ENCODE results near the gene RPS19BP1. TPM values are rescaled to one million over a fixed set of nuclear protein-coding genes. Genes with fewer than 3 reads are reported as not detected.

RPS19BP1 gene
- total RNA-seq, 1 donor from 2014 or later, result 69.6 TPM

GRCh38 chr22:39559456-39560105 lies 27.0 kb upstream of the RPS19BP1 start:
- intact Hi-C loops (cut with micrococcal nuclease), result no loop called here

- intact Hi-C loops (cut with micrococcal nuclease), result no loop called here
Measured at GRCh38 chr22:39558950-39559349, 26.4 kb upstream of the RPS19BP1 start.

GRCh38 chr22:39558254-39558727 lies 25.7 kb upstream of the RPS19BP1 start:
- intact Hi-C loops (cut with micrococcal nuclease), result no loop called here

DNA sequence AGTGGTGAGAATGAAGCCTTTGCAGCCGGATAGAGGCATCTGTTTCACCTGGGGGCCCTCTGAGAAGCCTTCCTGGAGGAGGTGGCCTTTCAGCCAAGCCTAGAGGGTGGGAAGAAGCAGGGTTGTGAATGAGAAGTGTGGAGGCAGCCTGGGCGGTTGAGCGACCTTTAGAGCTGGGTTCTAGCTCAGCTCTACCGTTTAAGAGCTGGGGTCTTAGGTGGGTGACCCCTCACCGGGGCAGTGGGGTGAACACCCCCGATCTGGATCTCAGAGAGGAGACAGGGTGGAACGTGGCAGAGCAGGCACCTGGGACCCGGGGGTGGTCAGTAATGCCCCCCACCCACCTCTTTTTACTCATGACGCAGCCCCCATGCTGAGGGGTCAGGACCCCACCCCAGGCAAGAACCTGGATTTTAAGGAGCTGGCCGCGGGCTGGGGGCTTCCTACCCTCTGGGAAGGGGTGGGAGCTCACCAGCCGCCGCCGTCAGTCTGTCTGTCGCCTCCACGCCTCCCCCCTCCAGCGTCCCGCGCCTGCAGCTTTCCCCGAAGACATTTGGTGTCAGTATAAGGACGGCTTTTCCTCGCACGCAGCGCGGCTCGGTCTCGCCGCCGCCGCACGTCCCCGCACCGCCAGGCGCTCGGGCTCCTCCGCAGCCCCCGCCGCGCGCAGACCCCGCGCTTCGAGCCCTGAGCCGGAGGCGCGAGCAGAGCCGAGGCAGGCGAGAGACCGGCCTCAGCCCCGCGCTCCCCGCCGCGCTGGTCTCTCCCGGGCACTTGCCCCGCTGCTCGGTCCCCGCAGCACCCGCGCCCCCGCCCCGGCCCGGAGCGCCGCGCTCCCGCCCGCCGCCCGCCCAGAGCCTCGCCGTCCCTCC lies 24.7 kb upstream of the RPS19BP1 start:
- intact Hi-C loops (cut with micrococcal nuclease), result no loop called here

DNA sequence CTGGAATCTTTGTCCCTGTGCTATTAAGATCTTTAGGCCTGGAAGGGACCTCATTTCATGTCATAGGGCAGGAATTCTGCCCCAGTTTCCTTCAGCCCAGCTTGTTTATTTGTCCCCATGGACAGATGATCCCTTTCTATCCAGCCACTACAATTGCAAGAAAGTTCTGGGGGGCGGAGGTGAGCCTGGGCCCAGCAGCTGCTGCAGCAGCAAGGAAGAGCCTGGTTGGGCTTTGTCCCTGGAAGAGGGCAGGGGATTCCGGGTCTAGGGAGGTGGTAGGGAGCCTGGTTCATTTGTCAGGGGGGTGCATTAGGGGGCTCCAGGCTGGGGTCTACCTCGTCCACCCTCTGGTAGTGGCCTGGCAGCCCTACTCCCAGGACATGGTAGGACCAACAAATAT lies 21.6 kb upstream of the RPS19BP1 start:
- intact Hi-C loops (cut with micrococcal nuclease), result no loop called here

DNA sequence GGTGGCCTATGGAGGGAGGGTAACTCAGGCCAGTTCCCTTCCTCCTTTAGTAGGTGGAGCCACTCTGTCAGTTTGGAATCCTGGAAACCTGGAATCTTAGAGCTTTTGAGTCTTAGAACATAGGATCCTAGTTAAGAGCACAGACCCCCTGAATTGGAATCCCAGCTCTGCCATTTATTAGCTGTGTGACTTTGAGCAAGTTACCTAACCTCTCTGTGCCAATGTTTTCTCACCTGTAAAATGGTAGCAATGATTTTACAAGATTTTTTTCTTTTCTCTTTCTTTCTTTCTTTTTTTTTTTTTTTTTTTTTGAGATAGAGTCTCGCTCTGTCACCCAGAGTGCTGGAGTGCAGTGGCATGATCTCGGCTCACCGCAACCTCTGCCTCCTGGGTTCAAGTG lies 20.9 kb upstream of the RPS19BP1 start:
- intact Hi-C loops (cut with micrococcal nuclease), result no loop called here

DNA sequence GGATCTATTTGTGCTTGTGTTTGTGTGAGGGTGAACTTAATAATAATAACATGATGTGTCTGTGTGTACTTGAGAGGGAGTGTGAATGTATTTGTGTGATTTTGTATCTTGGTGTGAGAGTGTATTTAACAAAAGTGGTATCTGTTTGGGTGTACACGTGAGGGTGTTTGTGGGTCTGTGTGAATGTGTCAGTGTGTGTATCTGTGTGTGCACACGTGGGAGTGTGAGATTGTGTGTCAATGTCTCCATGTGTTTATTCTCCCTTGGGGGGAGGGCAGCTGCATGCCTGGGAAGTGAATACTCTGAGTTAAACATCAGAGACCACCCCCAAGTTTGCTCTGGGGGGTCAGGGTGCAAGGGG lies 15.0 kb upstream of the RPS19BP1 start:
- intact Hi-C loops (cut with micrococcal nuclease), result no loop called here

DNA sequence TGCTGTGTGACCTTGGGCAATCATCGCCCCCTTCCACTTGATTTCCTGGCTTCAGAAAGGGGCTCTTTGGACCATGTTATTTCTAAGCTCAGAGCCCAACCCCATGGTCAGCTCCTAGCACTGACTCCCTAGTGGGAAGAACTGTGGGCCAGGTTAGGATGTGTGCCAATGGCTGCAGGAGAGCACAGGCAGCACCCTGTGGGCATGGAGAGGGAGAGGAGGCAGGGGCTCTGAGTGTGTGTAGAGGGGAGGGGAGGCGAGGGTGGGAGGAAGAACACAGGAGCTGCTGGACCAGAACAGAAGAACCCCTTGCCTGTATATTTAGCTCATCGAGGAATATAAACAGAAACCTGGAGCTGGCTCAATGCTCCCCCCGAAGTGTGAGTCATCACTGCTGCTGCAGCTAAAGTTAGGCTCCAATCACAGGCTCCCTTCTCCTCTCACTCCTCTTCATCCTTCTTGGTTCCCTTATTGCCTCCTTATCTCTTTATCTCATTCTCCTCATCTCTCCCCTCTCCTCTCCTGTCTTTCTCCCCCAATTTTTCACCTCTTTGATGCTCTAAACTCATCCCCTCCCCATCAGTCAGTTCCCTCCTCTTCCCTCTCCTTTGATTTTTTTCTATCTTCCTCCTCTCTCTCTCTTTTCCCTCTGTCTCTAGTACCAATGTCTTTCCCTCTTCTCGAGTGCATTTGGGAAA lies 14.5 kb upstream of the RPS19BP1 start:
- intact Hi-C loops (cut with micrococcal nuclease), result no loop called here

GRCh38 chr22:39545386-39546365 lies 13.1 kb upstream of the RPS19BP1 start:
- intact Hi-C loops (cut with micrococcal nuclease), result no loop called here

DNA sequence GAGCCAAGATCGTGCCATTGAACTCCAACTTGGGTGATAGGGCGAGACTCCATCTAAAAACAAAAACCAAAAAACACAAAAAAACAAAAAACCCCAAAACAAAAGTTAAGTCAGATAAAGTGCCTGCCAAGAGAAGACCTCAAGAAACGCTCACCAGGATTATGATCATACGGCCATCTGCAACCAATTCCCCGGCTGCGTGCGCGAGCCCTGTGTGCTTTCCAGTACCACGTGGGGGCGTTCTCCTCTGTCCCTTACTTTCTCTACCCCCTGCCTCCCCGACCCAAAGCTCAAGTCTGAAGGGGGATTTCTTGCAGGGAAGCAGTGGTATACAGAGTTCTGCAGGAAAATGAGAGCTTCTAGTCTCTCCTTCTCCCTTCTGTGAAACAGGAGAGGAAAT lies 10.5 kb upstream of the RPS19BP1 start:
- intact Hi-C loops (cut with micrococcal nuclease), result no loop called here

- intact Hi-C loops (cut with micrococcal nuclease), result loop anchor here (10.0 kb wide), 1 partner anchor 1097 kb away; the partner anchor contains the start of gene MRTFA
Measured at GRCh38 chr22:39537975-39538374, 5.4 kb upstream of the RPS19BP1 start.

- intact Hi-C loops (cut with micrococcal nuclease), result loop anchor here (10.0 kb wide), 1 partner anchor 1098 kb away; the partner anchor contains the start of gene MRTFA
Measured at GRCh38 chr22:39536711-39537110, 4.2 kb upstream of the RPS19BP1 start.

DNA sequence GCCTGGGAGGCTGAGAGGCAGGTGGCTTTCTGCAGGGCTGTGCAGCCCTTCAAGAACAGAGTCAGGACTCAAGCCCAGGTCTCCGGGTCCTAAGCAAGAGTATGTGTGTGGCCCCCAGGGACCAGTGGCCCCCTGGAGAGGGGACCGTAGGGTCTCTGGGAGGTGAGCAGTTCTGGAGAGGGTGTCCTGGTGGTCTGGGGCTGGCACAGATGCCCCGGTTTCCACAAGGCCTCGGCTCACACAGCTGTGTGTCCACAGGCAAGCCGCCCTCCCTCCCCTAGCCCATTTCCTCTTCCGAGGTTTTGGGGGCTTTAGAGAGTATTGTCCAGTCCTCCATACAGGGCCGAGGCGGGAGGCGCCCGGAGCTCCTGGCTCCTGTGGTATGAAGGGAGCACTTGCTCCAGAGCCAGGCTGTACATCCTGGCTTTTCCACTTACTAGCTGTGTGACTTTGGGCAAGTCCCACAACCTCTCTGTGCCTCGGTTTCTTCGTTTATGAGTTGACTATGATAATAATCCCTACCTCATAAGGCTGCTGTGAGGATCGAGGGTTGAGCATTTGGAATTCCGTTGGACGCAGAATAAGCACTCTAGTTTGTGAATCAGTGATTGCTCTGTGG lies 3.4 kb upstream of the RPS19BP1 start:
- intact Hi-C loops (cut with micrococcal nuclease), result loop anchor here (10.0 kb wide), 1 partner anchor 1099 kb away; the partner anchor contains the start of gene MRTFA

GRCh38 chr22:39535357-39535725 lies 2.8 kb upstream of the RPS19BP1 start:
- intact Hi-C loops (cut with micrococcal nuclease), result loop anchor here (10.0 kb wide), 1 partner anchor 1099 kb away; the partner anchor contains the start of gene MRTFA

DNA sequence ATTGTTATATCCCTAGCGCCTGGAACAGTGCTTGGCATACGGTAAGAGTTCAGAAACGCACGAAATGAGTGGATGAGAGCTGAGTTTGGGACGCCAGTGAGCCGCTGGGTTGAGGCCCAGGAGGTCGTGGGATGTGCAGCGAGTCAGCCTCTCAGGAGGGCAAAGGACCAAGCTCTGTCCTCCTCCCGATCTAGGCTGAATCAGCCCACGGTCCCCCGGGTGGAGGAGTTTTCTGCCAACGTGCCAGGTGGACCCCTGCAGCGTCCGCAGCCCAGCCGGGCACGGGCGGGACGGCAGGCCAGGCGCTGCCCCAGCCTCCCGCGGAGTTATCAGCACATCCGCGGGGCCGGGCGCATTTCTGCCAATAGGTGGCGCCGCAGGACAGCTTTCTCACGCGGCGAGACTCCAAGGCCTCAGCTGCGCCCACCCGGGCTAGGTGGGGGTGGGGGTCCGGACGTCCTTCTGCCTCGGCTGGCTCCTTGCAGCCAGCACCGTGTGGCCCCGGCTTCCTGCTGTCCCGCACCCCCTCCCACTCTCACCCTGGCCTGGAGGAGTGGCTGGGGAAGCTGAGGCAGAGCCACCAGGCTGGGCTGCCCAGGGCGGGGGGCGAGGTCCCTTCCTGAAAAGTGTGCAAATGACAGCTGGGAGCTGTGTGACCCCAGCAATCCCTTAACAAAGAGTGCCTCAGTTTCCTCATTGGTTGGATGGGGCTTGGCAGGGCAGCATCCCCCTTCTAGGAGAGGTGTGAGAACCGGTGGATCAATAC lies 2.2 kb upstream of the RPS19BP1 start:
- intact Hi-C loops (cut with micrococcal nuclease), result loop anchor here (1.0 to 10.0 kb wide), 7 partner anchors 362 to 1558 kb away; partner anchors contain the start of genes EP300 and MRTFA

DNA sequence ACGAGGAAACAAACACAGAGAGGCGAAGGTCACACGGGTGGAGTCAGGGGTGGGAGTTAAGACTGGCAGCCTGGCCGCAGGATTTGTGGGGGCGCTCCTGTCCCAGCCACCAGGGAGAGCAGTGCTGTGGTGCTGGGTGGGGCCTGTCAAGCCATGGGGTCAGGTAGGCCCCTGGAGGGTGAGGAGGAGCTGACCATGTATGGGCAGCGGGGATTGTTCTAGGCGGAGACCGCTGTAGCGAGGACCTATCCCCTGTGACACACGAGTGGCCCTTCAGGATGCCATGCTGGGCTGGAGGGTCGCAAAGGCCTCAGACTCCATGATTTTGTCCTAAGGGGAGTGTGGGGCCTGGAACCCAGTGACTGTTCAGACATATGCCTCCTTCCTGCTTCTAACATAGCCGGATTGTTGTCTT lies 1.6 kb upstream of the RPS19BP1 start:
- intact Hi-C loops (cut with micrococcal nuclease), result loop anchor here (1.0 to 10.0 kb wide), 7 partner anchors 362 to 1558 kb away; partner anchors contain the start of genes EP300 and MRTFA

GRCh38 chr22:39530692-39531331 lies 1.7 kb downstream of the RPS19BP1 start:
- intact Hi-C loops (cut with micrococcal nuclease), result loop anchor here (5.0 to 10.0 kb wide), 4 partner anchors 359 to 1561 kb away; partner anchors contain the start of genes EP300 and MRTFA

DNA sequence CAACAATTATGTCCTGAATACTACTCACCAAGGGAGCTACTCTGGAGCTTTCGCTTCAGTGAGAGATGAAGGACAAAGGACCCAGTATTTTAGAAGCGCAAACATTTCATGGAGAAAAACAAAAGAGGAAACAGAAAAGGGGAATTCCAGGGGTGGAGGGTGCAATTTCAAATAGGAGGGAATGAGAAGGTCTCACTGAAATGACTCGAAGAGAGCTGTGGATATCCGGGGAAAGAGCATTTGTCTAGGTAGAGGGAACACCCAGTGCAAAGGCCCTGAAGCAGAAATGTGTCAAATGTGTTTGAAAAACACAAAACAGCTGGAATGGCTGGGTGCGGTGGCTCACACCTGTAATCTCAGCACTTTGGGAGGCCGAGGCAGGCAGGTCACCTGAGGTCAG lies 2.4 kb downstream of the RPS19BP1 start:
- intact Hi-C loops (cut with micrococcal nuclease), result loop anchor here (5.0 to 10.0 kb wide), 4 partner anchors 358 to 1562 kb away; partner anchors contain the start of genes EP300 and MRTFA
